SKM-1 (cell line): ENCODE measurements around the gene TRIM46.
"Not testable (repeated sequence)": the region's sequence is repeated elsewhere in the genome, so short reads cannot be mapped to it uniquely, and the experiment has no call there.

ENCODE experiments used
- DNase-seq: peaks from one replicate; lab custom pipeline; 2025; ENCODE audit not compliant: unreplicated experiment; lab: John Stamatoyannopoulos, UW

The TRIM46 gene

DNA sequence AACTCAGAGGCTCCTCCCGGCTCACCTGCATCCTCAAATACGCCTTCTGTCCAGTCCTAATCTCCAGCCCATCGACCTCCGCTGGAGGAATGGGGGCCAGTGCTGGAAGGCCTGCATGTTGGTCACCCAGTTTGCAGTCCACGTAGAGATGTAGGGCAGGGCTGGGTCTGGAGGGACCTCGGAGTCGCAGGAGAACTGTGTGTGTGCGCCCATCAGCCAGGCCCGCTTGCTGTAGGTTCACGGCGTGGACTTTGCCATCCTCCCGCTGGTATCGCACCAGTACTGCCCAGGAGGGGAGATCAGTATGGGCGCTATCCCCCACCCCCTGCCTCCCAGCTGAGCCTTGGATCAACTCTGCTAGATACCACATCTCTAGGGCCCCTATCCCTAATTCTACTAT is 31.4 kb downstream of the TRIM46 start:
- no peak for DNase-seq

DNA sequence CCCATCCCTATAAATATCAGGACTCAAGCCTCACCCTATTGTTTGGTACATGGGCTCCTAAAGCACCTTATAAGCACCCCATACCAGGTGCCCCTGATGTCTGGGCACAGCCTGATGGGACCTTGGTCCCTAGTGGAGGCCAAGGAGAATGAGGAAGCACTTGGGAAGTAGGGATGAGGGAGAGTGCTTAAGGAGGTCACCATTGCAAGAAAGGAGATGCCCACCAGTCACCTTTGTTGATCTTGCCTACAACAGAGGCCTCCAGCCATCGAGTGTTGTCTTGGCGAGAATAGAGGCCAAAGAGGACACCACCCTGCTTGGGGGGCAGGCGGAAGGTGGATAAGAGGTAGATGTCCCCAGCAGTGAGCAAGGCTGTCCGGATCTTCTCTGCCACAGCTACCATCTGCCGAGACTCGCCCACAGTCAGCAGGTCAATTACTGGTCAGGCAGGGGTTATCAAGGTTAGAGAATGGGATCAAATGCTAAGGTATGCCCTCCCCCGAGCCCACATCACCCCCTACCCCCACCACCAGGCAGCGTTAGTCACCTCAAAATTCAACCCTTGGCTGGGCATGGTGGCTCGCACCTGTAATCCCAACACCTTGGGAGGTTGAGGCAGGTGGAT is 32.4 kb downstream of the TRIM46 start:
- DNase-seq, result no peak

DNA sequence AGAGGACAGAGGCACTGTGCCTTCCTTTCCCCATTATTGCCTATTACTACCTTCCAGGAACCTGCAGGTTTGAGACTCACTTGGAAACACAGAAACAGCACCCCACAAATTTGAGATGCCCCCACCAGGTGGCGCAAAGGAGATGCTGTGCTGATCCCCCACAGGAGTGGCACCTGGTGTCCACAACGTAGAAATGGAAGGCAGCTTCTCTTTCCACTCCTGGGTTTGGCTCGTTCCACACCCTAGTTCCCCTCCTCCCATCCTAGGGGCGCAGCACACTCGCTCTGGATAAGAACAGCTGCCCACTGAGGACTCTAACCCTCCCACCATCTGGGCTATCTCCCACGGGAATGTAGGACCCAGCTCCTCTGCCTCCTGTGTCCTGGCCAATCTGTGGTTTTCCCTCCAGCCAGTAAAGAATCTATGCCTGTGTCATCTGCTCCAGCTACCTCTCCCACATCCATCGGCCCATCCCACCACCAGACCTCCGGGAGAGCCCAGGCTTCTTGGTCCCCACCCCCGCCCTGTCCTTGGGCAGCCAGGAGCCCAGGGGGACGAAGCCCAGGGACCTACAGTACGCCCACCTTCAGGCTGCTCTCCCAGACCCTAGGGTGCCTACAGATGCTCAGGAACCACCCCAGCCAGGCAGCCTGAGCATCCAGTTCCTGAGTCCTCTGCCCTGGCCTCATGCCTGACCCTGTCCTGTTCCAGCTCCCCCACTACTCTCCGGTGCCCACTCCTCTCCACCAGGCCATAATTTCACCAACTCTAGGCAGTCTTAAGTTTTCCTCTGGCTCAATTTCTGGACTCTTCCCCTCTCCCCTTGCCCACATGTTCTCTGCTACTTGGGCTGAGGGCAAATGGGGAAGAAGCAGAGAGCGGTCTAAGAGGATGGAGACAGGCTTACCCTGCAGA is 33.5 kb downstream of the TRIM46 start:
- peak; percentile 77 for DNase-seq

- DNase-seq, result no peak
Observed at GRCh38 chr1:155207806-155208540, 34.3 kb downstream of the TRIM46 start, which contains the start of gene THBS3. THBS3 (minus strand) TSS chr1:155207897; CDS start chr1:155207876, 21 bp downstream.

DNA sequence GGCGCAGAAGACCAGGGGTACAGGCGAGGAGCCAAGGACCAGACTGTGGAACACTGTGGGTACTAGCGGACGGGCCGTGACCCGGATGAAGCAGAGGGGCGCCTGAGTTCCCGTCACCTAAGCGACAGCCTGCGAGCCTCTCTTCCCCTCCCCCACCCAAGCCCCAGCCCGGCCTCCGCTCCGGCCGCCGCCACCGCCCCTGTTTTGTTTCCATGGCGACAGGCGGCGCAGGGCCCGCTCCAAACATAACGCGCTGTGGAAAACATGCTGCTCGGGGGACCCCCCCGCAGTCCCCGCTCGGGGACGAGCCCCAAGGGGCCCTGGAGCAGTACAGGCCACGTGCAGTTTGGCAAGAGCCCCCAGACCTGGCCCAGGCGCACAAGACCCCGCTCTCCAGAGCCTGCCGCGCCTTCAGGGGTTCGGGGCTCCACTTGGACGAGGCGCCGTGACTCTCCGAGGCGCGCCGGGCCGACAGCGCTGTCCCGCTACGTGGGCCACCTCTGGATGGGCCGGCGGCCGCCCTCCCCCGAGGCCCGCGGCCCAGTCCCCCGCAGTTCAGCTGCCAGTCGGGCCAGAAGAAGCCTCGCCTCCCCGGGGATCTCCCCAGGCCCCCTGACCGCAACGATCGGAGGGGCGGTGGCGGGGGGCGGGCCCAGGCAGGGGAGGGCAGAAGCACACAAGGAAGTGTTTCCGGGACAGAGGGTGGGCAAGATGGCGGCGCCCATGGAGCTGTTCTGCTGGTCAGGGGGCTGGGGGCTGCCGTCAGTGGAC is 35.1 kb downstream of the TRIM46 start, which contains the start of gene MTX1:
Gene MTX1, plus strand, starts transcription at position 155 of the 771 bp plus-strand sequence. Its CDS starts 110 bp downstream, at position 265.
- peak; percentile 71 for DNase-seq

DNA sequence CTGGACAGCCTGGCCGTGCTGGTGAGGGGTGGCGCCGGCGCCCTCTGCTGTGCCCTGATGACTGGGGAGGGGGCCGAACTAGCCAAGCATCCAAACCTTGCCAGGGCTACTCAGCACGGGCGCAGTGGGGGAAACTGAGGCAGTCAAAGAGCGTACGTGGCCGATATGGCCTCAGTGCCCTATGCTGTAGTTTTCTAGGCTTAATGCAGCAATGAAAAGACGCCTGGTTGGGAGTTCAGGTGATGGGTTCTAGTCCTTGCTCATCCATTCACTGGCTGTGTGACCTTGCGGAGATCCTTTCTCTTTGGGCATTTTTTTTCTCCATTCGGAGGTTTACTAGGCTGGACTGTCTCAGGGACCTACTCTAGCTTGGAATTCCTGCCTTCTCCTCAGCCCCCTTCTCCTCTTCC is 35.7 kb downstream of the TRIM46 start:
- no peak for DNase-seq

GRCh38 chr1:155210314-155211104 is 36.9 kb downstream of the TRIM46 start:
- DNase-seq, result peak; percentile 76

DNA sequence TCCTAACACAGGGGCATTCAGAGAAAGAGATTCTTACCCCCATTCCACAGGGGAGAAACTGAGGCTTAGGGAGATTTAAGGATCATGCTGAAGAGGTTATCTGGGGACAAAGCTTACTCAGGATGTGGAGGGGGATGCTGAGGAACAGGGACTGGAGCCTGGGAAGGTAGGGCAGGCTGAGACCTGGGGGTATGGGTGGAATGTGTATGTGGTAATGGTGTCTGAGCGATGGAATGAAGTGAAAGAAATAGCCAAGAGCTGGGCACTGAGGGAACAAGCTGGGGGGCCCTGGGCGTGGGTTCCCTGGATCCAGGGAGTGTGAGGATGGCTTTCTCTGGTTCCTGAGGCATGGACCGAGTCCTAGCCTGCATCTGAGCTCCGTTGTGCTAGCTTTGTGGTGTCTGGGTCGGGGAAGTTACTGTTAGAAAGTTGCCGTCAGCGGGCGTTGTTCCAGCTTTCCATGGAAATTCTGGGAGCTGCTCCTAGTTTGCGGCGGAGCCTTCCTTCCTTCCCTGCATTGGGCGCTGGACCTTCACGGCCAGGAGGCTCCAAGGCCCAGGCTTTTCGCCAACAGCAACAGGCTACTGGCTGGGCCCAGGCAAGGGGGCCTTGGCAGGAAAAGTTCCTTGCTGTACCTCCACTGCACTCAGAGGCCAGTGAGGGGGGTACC is 37.9 kb downstream of the TRIM46 start:
- DNase-seq, result not testable (repeated sequence)

- DNase-seq, result not testable (repeated sequence)
Observed at GRCh38 chr1:155212051-155212440, 38.4 kb downstream of the TRIM46 start.

- DNase-seq, result not testable (repeated sequence)
Observed at GRCh38 chr1:155214702-155215101, 41.1 kb downstream of the TRIM46 start.

GRCh38 chr1:155218854-155219591 is 45.4 kb downstream of the TRIM46 start:
- DNase-seq, result no peak

DNA sequence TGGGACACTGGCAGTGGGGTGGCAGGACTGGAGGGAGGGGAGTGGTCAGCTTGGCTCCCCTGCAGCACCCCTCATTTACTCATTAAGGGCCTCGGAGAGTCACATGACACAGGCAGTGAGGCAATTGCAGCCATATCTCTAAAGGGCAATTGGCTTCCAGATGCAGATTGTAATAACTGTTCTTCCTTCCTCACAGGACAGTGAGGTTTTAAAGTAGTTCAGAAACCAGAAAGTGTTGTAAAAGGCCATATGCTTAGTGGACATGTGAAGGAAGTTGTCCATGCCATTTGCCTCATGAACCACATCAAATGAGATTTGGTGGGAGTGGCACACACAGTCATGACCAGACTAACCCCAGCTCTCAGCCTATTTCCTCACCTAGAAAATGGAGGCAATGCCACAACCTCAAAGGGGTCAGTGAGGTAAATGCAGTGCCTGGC is 46.0 kb downstream of the TRIM46 start:
- peak; percentile 84 for DNase-seq

GRCh38 chr1:155220211-155220965 is 46.7 kb downstream of the TRIM46 start:
- not testable (repeated sequence) for DNase-seq

DNA sequence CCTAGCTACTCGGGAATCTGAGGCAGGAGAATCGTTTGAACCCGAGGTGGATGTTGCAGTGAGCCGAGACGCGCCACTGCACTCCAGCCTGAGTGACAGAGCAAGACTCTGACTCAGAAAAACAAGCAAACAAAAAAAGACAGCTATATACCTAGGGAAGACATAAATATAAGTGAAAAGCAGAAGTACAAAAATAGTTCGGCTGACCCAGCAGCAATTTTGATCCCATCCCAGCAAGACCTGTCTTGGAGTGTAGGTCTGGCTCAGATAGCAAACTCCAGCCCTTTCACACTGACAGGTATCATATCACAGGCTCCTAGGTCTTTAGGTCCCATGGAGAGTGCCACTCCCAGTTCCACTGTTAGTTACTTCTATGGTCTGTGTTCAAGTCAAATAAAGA is 49.4 kb downstream of the TRIM46 start:
- DNase-seq, result no peak

GRCh38 chr1:155225404-155225759 is 51.7 kb downstream of the TRIM46 start:
- not testable (repeated sequence) for DNase-seq

- peak; percentile 99 for DNase-seq
Observed at GRCh38 chr1:155226188-155226909, 52.7 kb downstream of the TRIM46 start.

GRCh38 chr1:155226910-155227260 is 53.2 kb downstream of the TRIM46 start:
- no peak for DNase-seq
